ENCODE results near the gene GRID2.

GRID2 gene

GRCh38 chr4:92952426-92952825, 648.7 kb downstream of the GRID2 start:
- H3K27ac ChIP-seq, result no peak overlapping the region
- TF ChIP-seq ZFX (IDR thresholded peaks at IDR 0.05; ENCODE audit: borderline replicate concordance), result no peak
- no peak for TF ChIP-seq CTCF (IDR thresholded peaks at IDR 0.05)

- no peak overlapping the region for H3K27ac ChIP-seq
- TF ChIP-seq ZFX (IDR thresholded peaks at IDR 0.05; ENCODE audit: borderline replicate concordance) (no peak), CTCF (IDR thresholded peaks at IDR 0.05) (no peak)
Measured at GRCh38 chr4:92952897-92953296, 649.1 kb downstream of the GRID2 start.

- TF ChIP-seq CTCF (IDR thresholded peaks at IDR 0.05) (no peak), ZFX (IDR thresholded peaks at IDR 0.05; ENCODE audit: borderline replicate concordance) (no peak)
- H3K27ac ChIP-seq, result no peak overlapping the region
Measured at GRCh38 chr4:92953462-92953861, 649.7 kb downstream of the GRID2 start.

GRCh38 chr4:92961881-92962280, 658.1 kb downstream of the GRID2 start:
- no peak overlapping the region for H3K27ac ChIP-seq
- TF ChIP-seq CTCF (IDR thresholded peaks at IDR 0.05) (no peak), ZFX (IDR thresholded peaks at IDR 0.05; ENCODE audit: borderline replicate concordance) (no peak)

- no peak overlapping the region for H3K27ac ChIP-seq
Measured at GRCh38 chr4:92962831-92963230, 659.1 kb downstream of the GRID2 start.

GRCh38 chr4:92968556-92968955, 664.8 kb downstream of the GRID2 start:
- no peak for TF ChIP-seq CTCF (IDR thresholded peaks at IDR 0.05)
- no peak for TF ChIP-seq ZFX (IDR thresholded peaks at IDR 0.05; ENCODE audit: borderline replicate concordance)
- H3K27ac ChIP-seq, result no peak overlapping the region

More at GRCh38 chr4:92962831-92963230, 659.1 kb downstream of the GRID2 start:
- no peak for TF ChIP-seq ZFX (IDR thresholded peaks at IDR 0.05; ENCODE audit: borderline replicate concordance)
- no peak for TF ChIP-seq CTCF (IDR thresholded peaks at IDR 0.05)

- H3K27ac ChIP-seq, result no peak overlapping the region
- TF ChIP-seq CTCF (IDR thresholded peaks at IDR 0.05), result no peak
- no peak for TF ChIP-seq ZFX (IDR thresholded peaks at IDR 0.05; ENCODE audit: borderline replicate concordance)
Measured at GRCh38 chr4:92968996-92969395, 665.2 kb downstream of the GRID2 start.
